ENCODE data around the gene AOC3. TPM values are rescaled to one million over a fixed set of nuclear protein-coding genes. Genes with fewer than 3 reads are reported as not detected.
"Not testable (repeated sequence)": the region's sequence is repeated elsewhere in the genome, so short reads cannot be mapped to it uniquely, and the experiment has no call there.

AOC3 gene
- total and polyA plus RNA-seq, 3 experiments from 2014 or later: 1.0 to 1.3 TPM; not detected in 1

GRCh38 chr17:42866216-42866615 lies 15.2 kb downstream of the AOC3 start:
- ChIA-PET CTCF (no interaction called here), POLR2A (no interaction called here)
- Mint-ChIP-seq H3K4me1 (no peaks in the 10 kb centered on the region), H3K27me3 (peaks cover 17 to 44% of the 10 kb centered on the region in 2 donors), H3K27ac (peak overlapping the region in 1 of 8 donors; percentile 63), H3K4me3 (no peak overlapping the region), H3K36me3 (no peaks in the 10 kb centered on the region), H3K9me3 (peaks cover 0 to 3% (median 0%) of the 10 kb centered on the region in 5 donors)
- Histone ChIP-seq H3K9me3 (ENCODE audit: low read length) (no peaks in the 10 kb centered on the region), H3K4me3 (ENCODE audit: low read length) (no peak overlapping the region), H3K27ac (ENCODE audit: low read depth, low read length) (no peak overlapping the region), H3K27me3 (ENCODE audit: insufficient read depth, low read length, poor library complexity, severe bottlenecking) (no peaks in the 10 kb centered on the region), H3K36me3 (ENCODE audit: insufficient read depth, low read length) (no peaks in the 10 kb centered on the region), H3K4me1 (ENCODE audit: insufficient read depth, low read length) (no peaks in the 10 kb centered on the region)
- DNase-seq: no peak

DNA sequence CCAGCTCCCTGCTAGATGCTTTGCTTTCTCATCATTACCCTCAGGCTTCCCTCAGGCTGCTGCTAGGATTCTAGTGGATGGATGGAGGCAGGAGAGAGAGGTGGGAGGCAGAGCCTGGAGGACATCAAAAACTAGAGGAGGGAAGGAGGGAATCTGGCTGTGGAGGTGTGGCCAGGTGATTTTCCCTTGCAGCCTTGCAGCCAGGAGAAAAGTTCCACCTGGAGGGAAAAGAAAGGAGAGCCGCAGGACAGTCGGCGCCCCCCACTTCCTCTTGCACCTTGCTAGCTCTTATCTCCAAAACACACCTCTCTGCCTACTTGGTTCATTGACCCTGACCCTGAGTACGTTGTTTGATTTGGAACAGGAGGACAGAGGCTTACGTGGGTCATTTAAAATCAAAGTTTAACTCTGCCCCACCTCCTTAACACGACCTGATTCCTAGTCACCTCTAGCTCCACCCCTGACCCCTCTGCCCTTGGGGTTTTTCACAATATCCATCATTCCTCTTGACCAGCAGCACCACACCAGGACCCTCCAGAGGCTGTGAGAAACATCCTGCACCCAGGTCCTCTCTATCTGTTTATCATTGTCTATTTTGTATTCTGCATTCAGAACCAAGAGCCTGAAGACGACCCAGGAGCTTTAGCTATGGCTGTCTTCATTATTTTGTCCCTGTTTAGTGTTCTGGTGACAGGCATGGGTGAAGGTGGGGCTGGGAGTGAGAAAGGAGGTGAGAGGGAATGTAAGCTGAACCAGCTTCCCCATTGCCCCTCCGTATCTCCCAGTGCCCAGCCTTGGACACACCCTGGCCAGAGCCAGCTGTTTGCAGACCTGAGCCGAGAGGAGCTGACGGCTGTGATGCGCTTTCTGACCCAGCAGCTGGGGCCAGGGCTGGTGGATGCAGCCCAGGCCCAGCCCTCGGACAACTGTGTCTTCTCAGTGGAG lies 15.9 kb downstream of the AOC3 start:
- Histone ChIP-seq H3K36me3 (ENCODE audit: insufficient read depth, low read length) (no peaks in the 10 kb centered on the region), H3K9me3 (ENCODE audit: low read length) (no peaks in the 10 kb centered on the region), H3K4me3 (ENCODE audit: low read length) (no peak overlapping the region), H3K4me1 (ENCODE audit: insufficient read depth, low read length) (no peaks in the 10 kb centered on the region), H3K27me3 (ENCODE audit: insufficient read depth, low read length, poor library complexity, severe bottlenecking) (no peaks in the 10 kb centered on the region), H3K27ac (ENCODE audit: low read depth, low read length) (no peak overlapping the region)
- Mint-ChIP-seq H3K36me3 (no peaks in the 10 kb centered on the region), H3K27me3 (peaks cover 22 to 51% of the 10 kb centered on the region in 2 donors), H3K27ac (no peak overlapping the region), H3K9me3 (peaks cover 0 to 6% (median 0%) of the 10 kb centered on the region in 5 donors), H3K4me3 (no peak overlapping the region), H3K4me1 (no peaks in the 10 kb centered on the region)
- DNase-seq: no peak
- CTCF ChIA-PET: no interaction called here
- POLR2A ChIA-PET: no interaction called here

- H3K4me1 Mint-ChIP-seq; H3K4me3 Mint-ChIP-seq; H3K36me3 Mint-ChIP-seq; H3K27ac ChIP-seq (ENCODE audit: low read depth, low read length); H3K27ac Mint-ChIP-seq; H3K9me3 ChIP-seq (ENCODE audit: low read length); CTCF ChIA-PET; H3K9me3 Mint-ChIP-seq; H3K4me1 ChIP-seq (ENCODE audit: insufficient read depth, low read length); H3K4me3 ChIP-seq (ENCODE audit: low read length); H3K36me3 ChIP-seq (ENCODE audit: insufficient read depth, low read length); H3K27me3 ChIP-seq (ENCODE audit: insufficient read depth, low read length, poor library complexity, severe bottlenecking); DNase-seq; POLR2A ChIA-PET: not testable (repeated sequence)
- peaks cover 22 to 53% of the 10 kb centered on the region in 2 donors for H3K27me3 Mint-ChIP-seq
These were observed 16.8 kb downstream of the AOC3 start for GRCh38 chr17:42867694-42868261.

DNA sequence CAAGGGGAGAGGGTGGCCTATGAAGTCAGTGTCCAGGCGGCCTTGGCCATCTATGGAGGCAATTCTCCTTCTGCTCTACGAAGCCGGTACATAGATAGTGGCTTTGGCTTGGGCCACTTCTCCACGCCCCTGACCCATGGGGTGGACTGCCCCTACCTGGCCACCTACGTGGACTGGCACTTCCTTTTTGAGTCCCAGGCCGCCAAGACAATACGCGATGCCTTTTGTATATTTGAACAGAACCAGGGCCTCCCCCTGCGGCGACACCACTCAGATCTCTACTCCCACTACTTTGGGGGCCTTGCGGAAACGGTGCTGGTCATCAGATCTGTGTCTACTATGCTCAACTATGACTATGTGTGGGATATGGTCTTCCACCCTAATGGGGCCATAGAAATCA lies 17.3 kb downstream of the AOC3 start:
- Mint-ChIP-seq H3K27ac (no peak overlapping the region), H3K4me3 (no peak overlapping the region), H3K36me3 (no peaks in the 10 kb centered on the region), H3K9me3 (peaks cover 0 to 6% (median 0%) of the 10 kb centered on the region in 5 donors), H3K27me3 (peaks cover 22 to 57% of the 10 kb centered on the region in 2 donors), H3K4me1 (no peaks in the 10 kb centered on the region)
- Histone ChIP-seq H3K27ac (ENCODE audit: low read depth, low read length) (no peak overlapping the region), H3K36me3 (ENCODE audit: insufficient read depth, low read length) (no peaks in the 10 kb centered on the region), H3K4me1 (ENCODE audit: insufficient read depth, low read length) (no peaks in the 10 kb centered on the region), H3K9me3 (ENCODE audit: low read length) (no peaks in the 10 kb centered on the region), H3K27me3 (ENCODE audit: insufficient read depth, low read length, poor library complexity, severe bottlenecking) (no peaks in the 10 kb centered on the region), H3K4me3 (ENCODE audit: low read length) (no peak overlapping the region)
- no peak for DNase-seq
- POLR2A ChIA-PET: no interaction called here
- CTCF ChIA-PET: no interaction called here

DNA sequence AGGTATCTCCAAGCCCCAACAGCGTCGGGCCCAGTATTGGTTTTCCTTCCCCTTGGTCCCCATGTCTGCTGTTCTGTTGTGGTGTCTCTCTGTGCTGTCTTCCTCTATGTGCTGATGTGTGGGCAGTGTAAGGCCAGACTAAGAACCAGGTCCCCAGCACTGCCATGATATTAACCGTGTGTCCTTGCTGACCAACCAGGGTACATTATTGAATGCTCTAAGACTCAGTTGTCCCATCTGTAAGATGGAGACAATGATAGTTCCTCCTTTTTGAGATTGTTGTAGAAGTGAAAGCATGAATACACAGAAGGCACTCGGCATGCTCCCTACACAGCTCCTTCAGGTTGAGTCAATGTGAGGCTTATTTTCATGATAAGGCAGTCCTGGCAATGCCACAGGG lies 20.6 kb downstream of the AOC3 start:
- Mint-ChIP-seq H3K27me3 (peaks cover 25 to 48% of the 10 kb centered on the region in 2 donors), H3K36me3 (no peaks in the 10 kb centered on the region), H3K4me1 (no peaks in the 10 kb centered on the region), H3K4me3 (no peak overlapping the region), H3K27ac (peak overlapping the region in 1 of 8 donors; percentile 2), H3K9me3 (peaks cover 0 to 6% (median 0%) of the 10 kb centered on the region in 5 donors)
- no peak for DNase-seq
- ChIA-PET CTCF (no interaction called here), POLR2A (no interaction called here)
- Histone ChIP-seq H3K4me1 (ENCODE audit: insufficient read depth, low read length) (no peaks in the 10 kb centered on the region), H3K27ac (ENCODE audit: low read depth, low read length) (no peak overlapping the region), H3K9me3 (ENCODE audit: low read length) (no peaks in the 10 kb centered on the region), H3K36me3 (ENCODE audit: insufficient read depth, low read length) (no peaks in the 10 kb centered on the region), H3K27me3 (ENCODE audit: insufficient read depth, low read length, poor library complexity, severe bottlenecking) (no peaks in the 10 kb centered on the region), H3K4me3 (ENCODE audit: low read length) (no peak overlapping the region)

- CTCF ChIA-PET: no interaction called here
- no peak overlapping the region for H3K27ac Mint-ChIP-seq
- H3K27me3 Mint-ChIP-seq: peaks cover 21 to 47% of the 10 kb centered on the region in 2 donors
- H3K36me3 Mint-ChIP-seq: no peaks in the 10 kb centered on the region
- Histone ChIP-seq H3K36me3 (ENCODE audit: insufficient read depth, low read length) (no peaks in the 10 kb centered on the region), H3K27ac (ENCODE audit: low read depth, low read length) (no peak overlapping the region), H3K4me1 (ENCODE audit: insufficient read depth, low read length) (no peaks in the 10 kb centered on the region), H3K27me3 (ENCODE audit: insufficient read depth, low read length, poor library complexity, severe bottlenecking) (no peaks in the 10 kb centered on the region), H3K4me3 (ENCODE audit: low read length) (no peak overlapping the region), H3K9me3 (ENCODE audit: low read length) (no peaks in the 10 kb centered on the region)
- no peak overlapping the region for H3K4me3 Mint-ChIP-seq
- no peaks in the 10 kb centered on the region for H3K4me1 Mint-ChIP-seq
- H3K9me3 Mint-ChIP-seq: peaks cover 0 to 6% (median 0%) of the 10 kb centered on the region in 5 donors
- POLR2A ChIA-PET: no interaction called here
- no peak for DNase-seq
These were observed 21.4 kb downstream of the AOC3 start for GRCh38 chr17:42872251-42872965.

DNA sequence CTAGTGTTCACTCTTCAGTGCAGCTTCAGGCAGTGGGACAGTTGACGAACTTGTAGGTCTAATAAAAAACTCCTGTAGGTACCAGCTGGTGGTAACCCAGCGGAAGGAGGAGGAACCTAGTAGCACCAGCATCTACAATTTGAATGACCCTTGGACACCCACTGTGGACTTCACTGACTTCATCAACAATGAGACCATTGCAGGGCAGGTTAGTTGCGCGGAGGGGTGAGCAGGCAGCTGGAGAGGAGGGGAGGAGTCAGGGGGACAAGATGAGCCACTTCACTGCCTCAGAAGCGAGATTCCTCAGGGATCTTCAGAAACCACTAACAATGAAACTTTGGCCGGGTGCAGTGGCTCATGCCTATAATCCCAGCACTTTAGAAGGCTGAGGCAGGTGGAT lies 22.3 kb downstream of the AOC3 start:
- Mint-ChIP-seq H3K27me3 (peaks cover 24 to 52% of the 10 kb centered on the region in 2 donors), H3K27ac (no peak overlapping the region), H3K4me3 (no peak overlapping the region), H3K4me1 (no peaks in the 10 kb centered on the region), H3K9me3 (peaks cover 0 to 6% (median 0%) of the 10 kb centered on the region in 5 donors), H3K36me3 (no peaks in the 10 kb centered on the region)
- Histone ChIP-seq H3K27me3 (ENCODE audit: insufficient read depth, low read length, poor library complexity, severe bottlenecking) (no peaks in the 10 kb centered on the region), H3K9me3 (ENCODE audit: low read length) (no peaks in the 10 kb centered on the region), H3K4me3 (ENCODE audit: low read length) (no peak overlapping the region), H3K27ac (ENCODE audit: low read depth, low read length) (no peak overlapping the region), H3K4me1 (ENCODE audit: insufficient read depth, low read length) (no peaks in the 10 kb centered on the region), H3K36me3 (ENCODE audit: insufficient read depth, low read length) (no peaks in the 10 kb centered on the region)
- no peak for DNase-seq
- ChIA-PET POLR2A (no interaction called here), CTCF (no interaction called here)

Data from CD8-positive, alpha-beta memory T cell (primary cell).